Non-pigmented ciliary epithelial cell (primary cell): ENCODE measurements around the gene FAF2.
"Not testable (repeated sequence)": the region's sequence is repeated elsewhere in the genome, so short reads cannot be mapped to it uniquely, and the experiment has no call there.

Source experiments
- DNase-seq: peaks from one replicate; pipeline ENCODE4 v3.0.0-alpha.2; 2010; ENCODE audit warnings: low read depth

FAF2 gene

GRCh38 chr5:176416965-176417364 lies 31.2 kb upstream of the FAF2 start:
- no peak for DNase-seq

DNA sequence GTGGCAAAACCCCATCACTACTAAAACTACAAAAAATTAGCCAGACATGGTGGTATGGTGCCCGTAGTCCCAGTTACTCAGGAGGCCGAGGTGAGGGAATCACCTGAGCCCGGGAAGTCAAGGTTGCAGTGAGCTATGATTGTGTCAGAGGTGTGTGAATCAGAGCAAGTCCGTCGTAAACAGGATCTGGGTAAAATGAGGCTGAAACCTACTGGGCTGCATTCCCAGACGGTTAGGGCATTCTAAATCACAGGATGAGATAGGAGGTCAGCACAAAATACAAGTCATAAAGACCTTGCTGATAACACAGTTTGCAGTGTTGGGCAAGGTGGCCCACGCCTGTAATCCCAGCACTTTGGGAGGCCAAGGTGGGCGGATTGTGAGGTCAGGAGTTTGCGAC lies 29.9 kb upstream of the FAF2 start:
- DNase-seq: no peak

DNA sequence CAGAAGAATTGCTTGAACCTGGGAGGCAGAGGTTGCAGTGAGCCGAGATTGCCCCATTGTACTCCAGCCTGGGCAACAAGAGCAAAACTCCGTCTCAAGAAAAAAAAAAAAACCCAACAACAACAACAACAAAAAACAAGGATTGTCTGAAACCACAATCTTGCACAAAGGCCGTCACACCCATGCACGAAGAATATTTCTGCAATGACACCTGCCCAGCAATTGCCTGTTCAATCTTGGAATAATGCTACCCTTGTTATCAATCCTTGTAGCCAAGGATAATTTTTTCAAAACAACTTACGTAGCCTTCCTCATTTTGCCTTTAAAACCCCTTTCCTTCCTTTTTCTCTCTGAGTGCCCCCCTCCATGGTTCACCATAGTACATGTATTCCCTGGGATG lies 28.1 kb upstream of the FAF2 start:
- no peak for DNase-seq

GRCh38 chr5:176420972-176421544 lies 27.1 kb upstream of the FAF2 start:
- DNase-seq: no peak

DNA sequence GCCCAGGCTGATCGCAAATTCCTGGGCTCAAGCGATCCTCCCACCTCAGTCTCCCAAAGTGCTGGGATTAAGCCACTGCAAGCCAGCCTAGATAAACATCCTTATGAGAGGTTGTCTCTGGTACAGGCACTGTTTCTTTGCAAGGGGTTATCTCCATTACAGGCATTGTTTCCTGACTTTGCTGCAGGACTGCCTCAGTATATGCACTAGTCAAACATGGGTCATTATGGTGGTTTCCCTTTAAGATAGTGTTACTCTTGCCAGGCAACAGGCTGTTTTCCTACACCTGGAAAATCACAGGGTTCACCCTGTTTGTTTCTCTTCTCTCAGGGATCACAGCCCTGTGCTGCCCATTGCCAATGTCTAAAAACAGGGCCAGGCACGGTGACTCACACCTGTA lies 24.0 kb upstream of the FAF2 start:
- DNase-seq: no peak

DNA sequence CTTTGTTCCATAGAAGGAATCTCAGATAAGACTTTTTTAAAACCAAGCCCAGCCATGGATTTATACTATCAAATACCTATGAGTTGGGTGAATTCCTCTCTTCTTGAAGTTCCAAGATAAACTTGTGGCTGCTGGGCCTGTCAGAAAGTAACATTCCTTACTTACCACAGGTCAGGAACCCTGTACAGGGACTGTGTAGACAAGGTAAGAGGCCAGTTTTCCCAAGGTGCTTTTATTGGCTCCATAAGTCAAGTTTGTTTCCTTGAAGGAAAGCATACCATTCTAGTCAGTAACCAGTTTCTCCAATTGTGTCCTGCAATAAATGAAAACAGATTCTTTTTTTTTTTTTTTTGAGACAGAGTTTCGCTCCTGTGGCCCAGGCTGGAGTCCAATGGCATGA lies 23.0 kb upstream of the FAF2 start:
- peak; percentile 28 for DNase-seq

DNA sequence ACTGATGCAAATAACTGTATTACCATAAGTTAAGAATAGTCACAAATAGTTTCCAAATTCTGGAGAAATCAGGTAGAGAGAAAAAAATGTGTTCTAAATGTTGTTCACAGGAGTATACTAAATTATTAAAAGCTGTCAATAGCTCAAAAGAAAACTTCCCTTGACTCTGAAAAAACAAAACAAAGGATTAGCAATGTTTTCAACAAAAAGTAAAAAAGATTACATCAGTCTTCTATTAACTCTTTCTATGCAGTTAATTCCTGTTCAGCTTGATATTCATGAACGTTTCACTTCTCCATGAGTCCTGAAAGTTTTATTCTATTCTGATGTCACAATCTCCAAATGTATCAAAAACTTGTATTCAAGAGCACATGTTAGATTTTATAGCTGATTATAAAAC lies 22.4 kb upstream of the FAF2 start:
- no peak for DNase-seq

DNA sequence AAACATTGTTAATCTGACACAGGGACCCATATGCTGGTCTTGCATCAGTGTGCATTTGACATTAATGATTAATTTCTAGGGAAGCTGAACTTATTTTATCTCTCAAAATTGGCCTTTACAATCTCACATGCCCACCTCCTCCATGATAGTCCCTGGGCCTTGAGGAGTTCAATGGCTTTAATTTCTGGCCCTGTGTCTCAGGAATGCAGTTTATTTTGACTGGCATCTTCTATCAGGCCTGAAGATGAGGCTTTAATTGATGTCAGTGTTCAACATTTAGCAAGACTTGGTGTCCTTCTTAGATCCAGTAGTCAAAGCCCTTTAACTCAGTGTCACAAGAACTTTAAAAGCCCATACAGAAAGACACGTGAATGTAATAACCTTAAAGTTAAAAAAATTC lies 21.3 kb upstream of the FAF2 start:
- no peak for DNase-seq

- DNase-seq: no peak
These were observed 20.2 kb upstream of the FAF2 start for GRCh38 chr5:176427971-176428370.

DNA sequence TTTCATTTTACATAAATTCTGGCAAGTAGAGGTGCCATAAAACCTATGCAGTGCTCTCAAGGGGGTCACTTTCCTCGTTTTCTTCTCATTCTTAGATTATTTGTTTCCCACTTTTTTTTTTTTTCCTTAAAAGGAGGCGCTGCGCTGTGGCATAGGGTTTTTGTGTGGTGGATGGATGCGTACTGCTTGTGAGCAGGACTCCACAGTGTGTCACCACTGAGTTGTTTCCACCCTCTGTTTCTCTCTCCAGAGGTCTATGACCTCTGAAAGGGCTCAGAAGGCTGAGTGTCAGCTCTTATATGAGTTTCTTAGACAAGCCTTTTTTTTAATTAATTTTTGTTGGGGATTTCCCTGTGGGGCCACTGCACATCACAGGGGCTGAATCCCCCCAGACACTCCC lies 18.2 kb upstream of the FAF2 start:
- no peak for DNase-seq

- DNase-seq: no peak
These were observed 15.5 kb upstream of the FAF2 start for GRCh38 chr5:176432707-176433106.

- DNase-seq: peak; percentile 42
These were observed 11.5 kb upstream of the FAF2 start for GRCh38 chr5:176436656-176437055.

DNA sequence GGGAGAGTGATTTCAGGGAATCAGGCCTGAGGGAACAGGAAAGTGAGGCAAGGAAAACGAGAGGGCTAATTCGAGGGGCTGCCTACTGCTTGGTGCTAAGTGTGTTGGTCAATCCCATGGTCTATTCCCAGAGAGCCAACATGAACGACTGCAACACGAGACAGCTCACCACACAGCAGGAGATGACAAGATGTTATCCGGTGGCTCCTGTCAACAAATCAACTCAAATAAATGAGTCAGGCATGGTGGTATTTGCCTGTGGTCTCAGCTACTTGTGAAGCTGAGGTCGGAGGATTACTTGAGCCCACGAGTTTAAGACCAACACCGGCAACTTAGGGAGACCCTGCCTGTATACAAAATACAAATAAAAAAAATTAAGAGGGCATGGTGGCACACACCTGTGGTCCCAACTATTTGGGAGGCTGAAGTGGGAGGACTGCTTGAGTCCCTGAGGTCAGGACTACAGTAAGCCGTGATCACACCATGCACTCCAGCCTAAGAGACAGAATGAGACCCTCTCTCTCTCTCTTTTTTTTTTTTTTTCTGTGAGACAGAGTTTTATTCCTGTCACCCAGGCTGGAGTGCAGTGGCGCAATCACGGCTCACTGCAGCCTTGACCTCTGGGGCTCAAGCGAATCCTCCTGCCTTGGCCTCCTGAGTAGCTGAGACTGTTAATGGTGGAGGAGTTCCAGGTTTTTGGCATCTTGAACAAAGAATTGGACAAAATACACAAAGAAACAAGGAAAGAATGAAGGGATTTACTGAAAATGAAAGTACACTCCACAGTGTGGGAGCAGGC lies 9.0 kb upstream of the FAF2 start:
- DNase-seq: peak; percentile 65

DNA sequence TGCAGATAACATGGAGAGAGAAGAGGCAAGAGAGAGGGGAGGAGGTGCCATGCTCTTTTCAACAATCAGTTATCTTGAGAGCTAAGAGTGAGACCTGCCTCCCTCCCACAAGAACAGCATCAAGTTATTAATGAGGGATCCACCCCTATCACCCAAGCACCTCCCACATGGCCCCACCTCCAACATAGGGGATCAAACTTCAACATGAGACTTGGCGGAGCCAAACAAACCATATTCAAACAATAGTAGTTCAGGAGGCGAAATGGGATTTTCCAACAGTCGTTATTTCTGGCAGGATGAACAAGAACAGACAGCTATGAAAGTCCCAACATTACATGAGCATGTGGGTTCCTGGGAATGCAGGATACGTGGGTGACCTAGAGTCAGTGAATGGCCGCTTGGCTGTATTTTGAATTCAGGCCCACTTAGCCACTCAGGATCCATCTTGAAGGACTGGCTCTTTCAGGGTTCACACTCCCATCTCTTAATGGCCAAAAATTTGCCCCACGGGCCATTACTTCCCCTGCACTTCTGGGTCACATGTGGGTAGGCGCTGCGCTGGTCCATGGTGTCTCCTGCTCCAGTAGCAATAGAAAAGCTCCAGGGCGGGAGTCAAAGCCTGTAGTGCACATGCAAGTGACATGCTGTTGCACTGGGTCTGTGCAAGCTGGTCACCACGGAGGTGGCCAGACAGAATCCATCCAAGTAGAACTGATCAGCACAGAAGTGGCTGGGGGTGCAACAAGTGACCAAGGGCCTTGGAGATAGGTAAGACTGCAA lies 7.1 kb upstream of the FAF2 start:
- DNase-seq: no peak

DNA sequence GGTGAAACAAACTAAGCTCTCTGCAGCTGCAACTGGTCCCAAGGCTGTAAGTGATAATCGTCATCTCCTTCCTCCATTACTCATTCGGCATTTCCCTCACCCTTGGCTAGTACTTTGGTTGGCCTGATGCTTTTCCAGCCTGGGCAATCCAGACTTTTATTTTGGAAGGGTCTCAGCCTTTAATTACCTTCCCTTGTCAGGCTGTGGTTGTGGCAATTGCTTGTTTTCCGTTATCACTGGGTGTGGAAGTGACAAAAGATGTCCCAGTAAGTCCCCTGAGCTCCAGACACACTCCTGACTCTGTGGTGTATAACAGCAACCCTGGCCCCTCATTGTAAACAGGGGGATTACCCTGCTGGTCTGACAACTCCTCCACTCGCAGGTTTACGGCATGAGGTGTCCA lies 6.3 kb upstream of the FAF2 start:
- DNase-seq: no peak

- not testable (repeated sequence) for DNase-seq
These were observed 5.3 kb upstream of the FAF2 start for GRCh38 chr5:176442911-176443310.

- no peak for DNase-seq
These were observed 3.4 kb upstream of the FAF2 start for GRCh38 chr5:176444742-176445141.

GRCh38 chr5:176446028-176446665 lies 2.0 kb upstream of the FAF2 start:
- no peak for DNase-seq

GRCh38 chr5:176446884-176447590 lies 1.1 kb upstream of the FAF2 start:
- DNase-seq: no peak

- DNase-seq: no peak
These were observed 601 bp upstream of the FAF2 start for GRCh38 chr5:176447591-176447977.

DNA sequence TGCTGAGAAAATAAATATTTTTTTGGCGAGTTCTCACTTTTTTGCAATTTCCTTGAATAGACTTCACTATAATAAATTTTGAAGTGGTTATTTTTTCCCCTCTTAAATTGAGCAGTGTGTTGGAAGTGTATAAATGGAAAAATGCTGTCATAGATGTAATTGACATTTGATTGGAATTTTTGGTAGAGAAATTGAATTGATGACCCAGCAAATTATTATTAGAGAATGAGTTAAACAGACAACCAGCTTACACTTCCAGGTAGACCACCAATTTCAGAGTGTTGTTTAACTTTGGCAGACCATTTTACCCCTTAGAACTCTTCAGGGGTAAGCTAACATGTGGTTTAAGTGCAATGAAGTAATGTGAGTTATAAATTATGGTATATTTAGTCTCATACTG lies 1.9 kb downstream of the FAF2 start:
- DNase-seq: no peak

GRCh38 chr5:176454724-176455394 lies 6.7 kb downstream of the FAF2 start:
- no peak for DNase-seq
